HG02884 (cell line): ENCODE measurements around the gene OLFML1.

ENCODE experiments used
- ATAC-seq: cut with Tn5 transposase; IDR thresholded peaks from one replicate; pipeline ENCODE4 v1.9.1; 2021; ENCODE audit warnings: mild to moderate bottlenecking, moderate library complexity; ENCODE audit not compliant: unreplicated experiment

The OLFML1 gene

GRCh38 chr11:7473717-7474116, 11.6 kb upstream of the OLFML1 start:
- no peak for ATAC-seq

GRCh38 chr11:7480113-7480512, 5.2 kb upstream of the OLFML1 start:
- no peak for ATAC-seq

- no peak for ATAC-seq
These were observed 1.2 kb upstream of the OLFML1 start for GRCh38 chr11:7484131-7484530.

GRCh38 chr11:7484645-7485044, 661 bp upstream of the OLFML1 start:
- no peak for ATAC-seq

GRCh38 chr11:7486098-7486780, 933 bp downstream of the OLFML1 start:
- ATAC-seq = no peak

DNA sequence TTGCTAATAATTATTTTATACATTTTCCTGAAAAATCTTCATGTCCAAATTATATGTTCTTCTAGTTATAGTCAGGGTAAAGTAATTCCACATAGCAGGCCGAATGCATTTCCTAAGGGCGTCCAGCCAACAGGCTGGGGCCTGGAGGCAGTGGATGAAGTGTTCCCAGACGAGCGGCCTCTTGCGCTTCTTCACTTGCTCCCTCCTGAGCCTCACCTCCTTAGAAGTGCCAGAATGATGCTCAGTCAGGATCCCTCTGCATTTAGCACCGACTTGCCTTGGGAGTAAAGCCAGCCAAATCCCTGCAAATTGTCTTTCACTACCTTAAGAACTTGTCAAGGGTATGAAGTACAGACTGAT, 1.5 kb downstream of the OLFML1 start:
- ATAC-seq = no peak

GRCh38 chr11:7487360-7487759, 2.1 kb downstream of the OLFML1 start:
- ATAC-seq = no peak

- ATAC-seq = no peak
These were observed 3.4 kb downstream of the OLFML1 start for GRCh38 chr11:7488681-7489080.

GRCh38 chr11:7489376-7489775, 4.1 kb downstream of the OLFML1 start:
- ATAC-seq = no peak

GRCh38 chr11:7490054-7490453, 4.7 kb downstream of the OLFML1 start:
- no peak for ATAC-seq

DNA sequence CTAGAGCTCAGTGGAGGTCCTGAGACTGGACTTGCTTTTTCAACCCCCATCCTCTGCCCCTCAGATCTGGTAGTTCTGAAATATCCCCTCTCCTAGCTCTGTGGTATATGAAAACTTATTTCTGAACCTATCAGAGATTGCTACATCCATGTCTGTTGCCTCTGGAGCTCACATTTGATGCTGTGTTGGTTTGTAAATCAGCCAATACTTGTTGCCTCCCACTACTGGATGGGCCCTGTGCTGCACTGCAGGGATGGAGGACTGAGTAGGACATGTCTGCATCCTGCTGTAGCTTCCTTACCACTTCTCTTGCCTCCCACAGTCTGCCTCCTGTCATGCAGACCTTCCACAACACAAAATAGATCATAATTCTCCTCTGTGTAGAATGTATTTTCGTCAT, 5.2 kb downstream of the OLFML1 start:
- ATAC-seq = no peak

GRCh38 chr11:7492253-7492652, 6.9 kb downstream of the OLFML1 start:
- no peak for ATAC-seq

DNA sequence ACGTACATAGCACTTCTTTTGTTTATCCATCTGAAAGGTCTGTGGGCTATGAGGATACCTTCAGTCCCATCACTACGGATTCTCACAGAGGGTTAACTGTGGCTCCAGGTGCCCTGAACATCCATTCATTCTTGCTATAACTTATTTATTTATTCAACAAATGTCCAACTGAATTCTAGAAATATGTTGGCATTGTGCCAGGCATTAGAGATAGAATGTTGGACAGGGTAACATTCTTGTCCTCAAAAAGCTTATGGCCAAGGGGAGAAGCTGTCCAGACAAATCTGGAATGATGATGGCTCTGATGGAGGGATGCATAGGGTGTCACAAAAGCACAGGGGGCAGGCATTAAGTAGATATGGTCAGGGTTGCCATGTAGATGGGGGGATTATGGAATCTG, 8.4 kb downstream of the OLFML1 start:
- no peak for ATAC-seq

- ATAC-seq = no peak
These were observed 8.9 kb downstream of the OLFML1 start for GRCh38 chr11:7494086-7494745.

GRCh38 chr11:7495882-7496551, 10.7 kb downstream of the OLFML1 start:
- ATAC-seq = peak; percentile 82

- no peak for ATAC-seq
These were observed 12.9 kb downstream of the OLFML1 start for GRCh38 chr11:7498193-7498592.

- no peak for ATAC-seq
These were observed 13.8 kb downstream of the OLFML1 start for GRCh38 chr11:7499081-7499480.

- no peak for ATAC-seq
These were observed 14.9 kb downstream of the OLFML1 start for GRCh38 chr11:7500251-7500650.

- ATAC-seq = no peak
These were observed 15.9 kb downstream of the OLFML1 start for GRCh38 chr11:7501251-7501650.

- peak; percentile 65 for ATAC-seq
These were observed 16.6 kb downstream of the OLFML1 start for GRCh38 chr11:7501894-7502293.

- ATAC-seq = no peak
These were observed 20.9 kb downstream of the OLFML1 start for GRCh38 chr11:7506243-7506642.

DNA sequence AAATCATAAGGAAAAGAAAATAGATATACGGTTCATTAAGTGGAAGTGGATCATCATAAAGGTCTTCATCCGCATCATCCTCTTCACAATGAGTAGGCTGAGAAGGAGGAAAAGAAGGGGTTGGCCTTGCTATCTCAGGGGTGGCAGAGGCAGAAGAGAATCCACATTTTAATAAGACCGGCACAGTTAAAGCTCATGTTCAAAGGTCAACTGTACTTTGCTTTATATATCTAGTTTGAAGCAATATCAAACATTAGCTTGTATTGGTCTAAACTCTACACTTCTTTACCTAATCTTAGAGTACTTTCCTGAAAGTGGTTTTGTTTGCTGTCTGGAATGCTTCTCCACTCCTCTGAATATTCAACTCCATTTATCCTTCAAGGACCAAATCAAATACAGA, 22.8 kb downstream of the OLFML1 start:
- ATAC-seq = no peak
